ENCODE results near the gene LHFPL6. TPM values are rescaled to one million over a fixed set of nuclear protein-coding genes. Genes with fewer than 3 reads are reported as not detected.

Gene LHFPL6
- total RNA-seq, 4 donors from 2014 or later: 3.7 to 40.4 (median 8.0) TPM

DNA sequence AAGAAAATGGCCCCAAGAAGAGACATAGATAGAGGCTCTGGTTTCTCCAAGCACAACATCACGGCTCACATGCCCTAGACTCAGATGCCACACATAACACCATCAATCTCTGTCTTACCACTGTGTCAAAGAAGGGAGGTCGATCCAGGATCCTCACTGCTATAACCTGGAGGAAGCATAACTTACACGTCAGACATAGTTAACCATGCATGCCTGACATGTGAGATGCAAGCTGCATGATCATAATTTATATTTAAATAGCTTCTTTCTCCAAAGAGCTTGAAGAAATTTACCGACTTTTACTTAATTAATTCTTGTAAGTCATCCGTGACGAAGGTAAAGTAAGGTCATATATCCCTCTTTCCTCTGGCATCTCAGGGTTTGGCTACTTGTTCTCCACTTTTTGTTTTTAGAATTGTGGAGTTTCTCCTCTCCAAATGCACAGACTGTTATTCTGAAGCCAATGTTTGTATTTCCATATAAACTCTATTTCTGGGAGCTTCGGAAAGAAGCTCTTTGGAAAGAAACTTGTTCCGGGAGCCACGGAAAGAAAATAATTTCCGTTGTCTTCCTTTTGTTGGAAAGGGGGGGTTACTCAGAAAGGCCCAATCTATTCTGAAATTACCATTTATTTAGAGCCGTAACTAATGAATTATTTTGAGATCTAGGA, 205.6 kb downstream of the LHFPL6 start:
- H3K4me1 ChIP-seq: peaks cover 0 to 28% (median 0%) of the 10 kb centered on the region in 3 donors
- H3K27ac ChIP-seq: peak overlapping the region in 2 of 4 donors; percentile 47 to 49
- no peaks in the 10 kb centered on the region for H3K9me3 ChIP-seq
- no peaks in the 10 kb centered on the region for H3K27me3 ChIP-seq
- 48 to 56% methylated on average over 11 of the region's 11 CpGs for WGBS, 2 donors
- no peak for TF ChIP-seq POLR2A (IDR thresholded peaks at IDR 0.05)
- TF ChIP-seq, protein P1, sequence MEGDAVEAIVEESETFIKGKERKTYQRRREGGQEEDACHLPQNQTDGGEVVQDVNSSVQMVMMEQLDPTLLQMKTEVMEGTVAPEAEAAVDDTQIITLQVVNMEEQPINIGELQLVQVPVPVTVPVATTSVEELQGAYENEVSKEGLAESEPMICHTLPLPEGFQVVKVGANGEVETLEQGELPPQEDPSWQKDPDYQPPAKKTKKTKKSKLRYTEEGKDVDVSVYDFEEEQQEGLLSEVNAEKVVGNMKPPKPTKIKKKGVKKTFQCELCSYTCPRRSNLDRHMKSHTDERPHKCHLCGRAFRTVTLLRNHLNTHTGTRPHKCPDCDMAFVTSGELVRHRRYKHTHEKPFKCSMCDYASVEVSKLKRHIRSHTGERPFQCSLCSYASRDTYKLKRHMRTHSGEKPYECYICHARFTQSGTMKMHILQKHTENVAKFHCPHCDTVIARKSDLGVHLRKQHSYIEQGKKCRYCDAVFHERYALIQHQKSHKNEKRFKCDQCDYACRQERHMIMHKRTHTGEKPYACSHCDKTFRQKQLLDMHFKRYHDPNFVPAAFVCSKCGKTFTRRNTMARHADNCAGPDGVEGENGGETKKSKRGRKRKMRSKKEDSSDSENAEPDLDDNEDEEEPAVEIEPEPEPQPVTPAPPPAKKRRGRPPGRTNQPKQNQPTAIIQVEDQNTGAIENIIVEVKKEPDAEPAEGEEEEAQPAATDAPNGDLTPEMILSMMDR (IDR thresholded peaks at IDR 0.05): no peak
- no peak for DNase-seq
- H3K36me3 ChIP-seq: no peaks in the 10 kb centered on the region
- intact Hi-C loops (cut with DNase I): no loop called here
- H3K4me3 ChIP-seq: no peak overlapping the region

DNA sequence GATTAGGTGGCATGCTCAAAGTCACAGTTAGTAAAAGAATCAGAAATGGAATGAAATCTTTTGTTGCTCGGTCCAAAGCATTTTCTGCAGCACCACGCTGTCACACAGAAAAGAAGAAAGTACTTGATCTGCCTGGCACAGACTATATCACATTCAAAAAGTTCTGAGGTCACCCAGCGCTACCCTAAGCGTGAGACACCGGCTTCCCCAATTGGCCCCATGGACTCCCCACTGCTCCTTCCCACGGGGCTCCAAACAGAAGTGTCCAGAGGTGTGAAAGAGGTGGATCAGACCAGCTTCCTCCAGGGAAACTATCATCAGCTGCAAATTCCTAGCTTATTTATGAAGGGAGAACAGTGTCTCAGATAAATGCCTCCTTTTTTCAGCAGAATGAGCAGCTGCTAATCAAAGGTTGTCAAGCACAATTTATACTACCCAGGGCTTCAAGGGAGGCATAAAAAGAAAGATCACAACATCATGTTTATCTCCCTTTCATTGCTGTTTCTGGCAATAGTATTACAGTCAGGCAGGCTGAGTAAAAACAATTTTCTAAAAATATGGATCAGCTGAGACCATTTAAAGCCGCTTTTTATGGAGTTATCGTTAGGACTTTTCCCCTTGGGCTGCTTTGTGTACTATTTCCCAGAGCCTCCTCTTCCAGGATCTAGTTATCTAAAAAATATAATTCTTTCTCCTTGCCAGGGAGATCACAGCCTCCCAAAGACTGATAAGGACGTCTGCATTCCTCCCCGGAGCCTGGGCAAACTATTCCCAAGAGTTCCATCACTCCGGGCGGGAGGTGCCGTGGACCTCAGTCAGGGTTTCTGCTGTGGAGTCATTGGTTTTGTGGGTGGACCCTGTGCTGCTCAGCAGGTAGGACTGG, 208.0 kb downstream of the LHFPL6 start:
- no peak for TF ChIP-seq POLR2A (IDR thresholded peaks at IDR 0.05)
- TF ChIP-seq, protein P1 (IDR thresholded peaks at IDR 0.05): no peak
- peak overlapping the region in 1 of 4 donors; percentile 22 for H3K4me3 ChIP-seq
- no peaks in the 10 kb centered on the region for H3K9me3 ChIP-seq
- peak overlapping the region in 2 of 4 donors; percentile 29 to 37 for H3K27ac ChIP-seq
- peaks cover 0 to 25% (median 0%) of the 10 kb centered on the region in 3 donors for H3K4me1 ChIP-seq
- intact Hi-C loops (cut with DNase I): no loop called here
- no peaks in the 10 kb centered on the region for H3K36me3 ChIP-seq
- no peaks in the 10 kb centered on the region for H3K27me3 ChIP-seq
- DNase-seq: no peak
- WGBS, 2 donors: 54 to 72% methylated on average over 13 of the region's 13 CpGs

DNA sequence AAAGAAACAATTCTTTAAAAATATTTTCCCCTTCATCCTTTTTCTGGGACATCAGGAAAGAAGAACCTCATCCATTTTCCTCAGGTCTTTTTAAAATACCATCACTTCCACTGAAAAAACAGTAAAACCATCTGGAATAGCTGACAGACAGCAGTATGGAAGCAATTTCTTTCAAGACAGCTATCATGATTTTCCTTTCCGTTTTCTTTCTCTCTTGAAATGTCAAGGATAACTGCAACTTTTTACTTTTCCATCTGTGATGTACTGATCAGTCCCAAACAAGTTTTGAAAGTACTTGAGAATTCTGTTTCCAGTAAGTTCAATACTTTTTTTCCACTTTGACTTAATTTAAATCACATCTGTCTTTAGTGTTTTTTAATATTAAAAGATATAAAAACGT, 211.2 kb downstream of the LHFPL6 start:
- Histone ChIP-seq H3K4me3 (no peak overlapping the region), H3K27me3 (no peaks in the 10 kb centered on the region), H3K9me3 (no peaks in the 10 kb centered on the region), H3K36me3 (no peaks in the 10 kb centered on the region), H3K4me1 (peaks cover 0 to 11% (median 0%) of the 10 kb centered on the region in 3 donors), H3K27ac (no peak overlapping the region)
- intact Hi-C loops (cut with DNase I): no loop called here
- 80 to 89% methylated on average over 2 of the region's 2 CpGs for WGBS, 2 donors
- TF ChIP-seq, protein P1 (IDR thresholded peaks at IDR 0.05): no peak
- no peak for TF ChIP-seq POLR2A (IDR thresholded peaks at IDR 0.05)
- DNase-seq: no peak

DNA sequence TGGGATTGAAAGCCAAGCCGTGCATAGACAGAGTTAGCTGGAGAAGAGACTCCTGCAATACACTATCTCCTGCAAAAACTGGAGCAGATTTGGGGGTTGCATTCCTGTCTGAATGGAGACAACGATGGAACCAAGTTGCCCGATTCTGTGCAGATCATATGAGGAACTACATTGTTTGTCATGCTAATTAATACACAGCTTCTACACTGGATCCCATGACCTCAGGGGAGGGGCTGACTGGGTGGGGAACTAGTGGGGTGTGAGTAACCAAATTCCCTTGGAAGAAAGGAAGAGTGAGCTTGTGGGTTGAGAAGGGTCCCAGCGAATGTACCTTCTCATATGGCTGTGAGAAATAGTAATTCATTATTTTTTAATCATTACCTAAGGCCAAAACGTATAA, 214.0 kb downstream of the LHFPL6 start:
- H3K27ac ChIP-seq: no peak overlapping the region
- no peaks in the 10 kb centered on the region for H3K27me3 ChIP-seq
- no peaks in the 10 kb centered on the region for H3K36me3 ChIP-seq
- no peak for TF ChIP-seq POLR2A (IDR thresholded peaks at IDR 0.05)
- no peaks in the 10 kb centered on the region for H3K9me3 ChIP-seq
- 60 to 76% methylated on average over 5 of the region's 5 CpGs for WGBS, 2 donors
- no peak overlapping the region for H3K4me3 ChIP-seq
- peaks cover 0 to 7% (median 0%) of the 10 kb centered on the region in 3 donors for H3K4me1 ChIP-seq
- intact Hi-C loops (cut with DNase I): no loop called here
- no peak for DNase-seq

DNA sequence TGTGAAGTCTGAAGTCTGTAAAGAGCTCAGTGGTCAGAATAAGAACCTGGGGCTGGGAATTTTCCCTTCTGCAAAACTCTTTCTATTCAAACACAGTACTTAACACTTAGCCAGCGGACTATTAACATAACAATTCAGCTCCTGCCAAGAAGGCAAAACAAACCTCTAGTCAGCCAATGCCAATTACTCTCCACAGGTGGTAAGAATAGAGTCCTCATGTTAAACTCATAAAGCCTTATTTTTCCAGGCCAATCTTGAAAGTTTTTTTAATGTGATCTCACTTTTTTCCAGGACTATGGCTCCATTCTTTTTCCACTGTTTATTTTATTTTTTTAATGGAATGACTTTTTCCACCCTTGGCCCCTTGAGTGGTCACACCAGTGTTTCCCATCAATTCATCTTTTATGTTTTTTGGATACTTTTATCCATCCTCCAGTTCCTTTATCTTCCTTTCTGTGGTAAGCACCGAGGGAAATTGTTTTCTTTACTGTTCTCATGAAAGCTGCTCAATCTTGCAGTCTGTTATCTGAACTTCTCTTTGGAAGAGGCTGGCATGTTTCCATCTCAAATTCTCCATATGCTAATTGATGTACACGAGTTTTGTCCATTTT, 217.3 kb downstream of the LHFPL6 start:
- Histone ChIP-seq H3K27me3 (no peaks in the 10 kb centered on the region), H3K4me3 (no peak overlapping the region), H3K4me1 (peaks cover 0 to 7% (median 0%) of the 10 kb centered on the region in 3 donors), H3K36me3 (no peaks in the 10 kb centered on the region), H3K27ac (no peak overlapping the region), H3K9me3 (no peaks in the 10 kb centered on the region)
- WGBS, 2 donors: 34 to 41% methylated on average over 3 of the region's 3 CpGs
- TF ChIP-seq, protein P1 (IDR thresholded peaks at IDR 0.05): no peak
- TF ChIP-seq POLR2A (IDR thresholded peaks at IDR 0.05): no peak
- intact Hi-C loops (cut with DNase I): no loop called here
- no peak for DNase-seq

Data from esophagus squamous epithelium (tissue), 5 donors.